A673 (cell line): ENCODE data around the gene AUNIP.

Source experiments
- CTCF ChIP-seq: fragments of 300-800, 200-600 bp; sonication (generic); conservative IDR thresholded peaks from 2 replicates; pipeline ENCODE4 v1.5.1; 2017; ENCODE audit warnings: low read depth, mild to moderate bottlenecking, antibody characterized with exemption, low read length, moderate library complexity, mixed read lengths
- EZH2 ChIP-seq: fragments of 200-600 bp; sonication (generic); IDR thresholded peaks from 2 replicates; pipeline ENCODE4 v1.6.1; 2017; ENCODE audit warnings: borderline replicate concordance, low read depth, mild to moderate bottlenecking, mixed read lengths, antibody characterized with exemption, low read length; ENCODE audit not compliant: poor library complexity, severe bottlenecking

DNA sequence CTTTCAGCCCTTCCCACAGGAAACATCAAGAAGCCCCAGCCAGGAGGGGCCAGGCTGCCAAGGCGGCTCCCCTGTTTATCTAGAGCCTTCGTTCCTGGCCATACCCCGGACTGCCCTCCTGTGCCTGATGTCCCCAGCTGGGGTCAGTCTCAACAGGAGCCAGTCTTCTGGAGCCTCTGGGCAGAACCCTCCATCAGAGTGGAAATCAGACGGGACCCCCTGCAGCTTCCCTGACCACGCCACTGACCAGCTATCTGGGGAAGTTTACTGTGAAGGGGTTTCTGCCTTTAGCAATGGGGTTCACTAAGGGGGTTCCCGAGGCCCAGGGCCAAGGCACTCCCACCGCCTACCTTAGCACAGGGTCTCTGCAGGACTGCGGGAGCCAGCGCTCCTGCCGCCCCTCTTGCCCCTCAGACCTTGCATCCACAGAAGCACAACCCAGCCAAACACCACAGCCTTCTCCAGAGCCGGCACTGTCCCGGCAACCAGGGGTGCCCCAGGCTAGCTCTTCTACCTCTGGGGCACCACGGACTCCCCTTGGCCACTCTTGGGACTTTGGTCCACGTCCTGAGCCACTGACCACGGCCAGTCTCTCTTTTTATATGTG lies 43.0 kb downstream of the AUNIP start:
- TF ChIP-seq CTCF, result no peak
- TF ChIP-seq EZH2, result no peak
